NB4 (cell line): ENCODE results near the gene MPRIP.

Source experiments
- CTCF ChIP-seq: IDR thresholded peaks from one replicate; pipeline ENCODE4 v1.5.1; 2012; ENCODE audit warnings: low read depth, low read length
- MYC ChIP-seq: IDR thresholded peaks from 2 replicates; pipeline ENCODE4 v1.6.1; 2011; ENCODE audit warnings: low read depth, low read length
- POLR2A ChIP-seq: IDR thresholded peaks from 2 replicates; pipeline ENCODE4 v1.6.1; 2011; ENCODE audit warnings: mild to moderate bottlenecking; ENCODE audit not compliant: insufficient read length; ENCODE audit errors: extremely low read depth

- TF ChIP-seq POLR2A = no peak
- no peak for TF ChIP-seq CTCF
- TF ChIP-seq MYC = no peak
These were observed 27.6 kb downstream of the MPRIP start for GRCh38 chr17:17069849-17070248.
